Mesothelial cell of epicardium (in vitro differentiated cells): Measurements from ENCODE around the gene CCND1. TPM values are rescaled to one million over a fixed set of nuclear protein-coding genes. Genes with fewer than 3 reads are reported as not detected.

Experiments
- DNase-seq, 2 experiments: peaks; one replicate each; pipeline ENCODE4 v3.0.0; 2021; ENCODE audit warnings: low spot score in 2 of 2; ENCODE audit not compliant: unreplicated experiment in 2 of 2
- H3K27ac Mint-ChIP-seq: 2 replicates; pipeline ENCODE4 v1.8.0; 2021; ENCODE audit warnings: mixed read lengths
- H3K27me3 Mint-ChIP-seq: 2 replicates; pipeline ENCODE4 v1.8.0; 2021; ENCODE audit warnings: low read depth, mixed read lengths
- H3K36me3 Mint-ChIP-seq: 2 replicates; pipeline ENCODE4 v1.8.0; 2021; ENCODE audit warnings: mixed read lengths
- H3K4me1 Mint-ChIP-seq: 2 replicates; pipeline ENCODE4 v1.8.0; 2021; ENCODE audit warnings: mixed read lengths
- H3K4me3 Mint-ChIP-seq: 2 replicates; pipeline ENCODE4 v1.8.0; 2021; ENCODE audit warnings: mild to moderate bottlenecking, moderate library complexity, mixed read lengths
- H3K9me3 Mint-ChIP-seq: 2 replicates; pipeline ENCODE4 v1.8.0; 2021; ENCODE audit warnings: mixed read lengths
- total RNA-seq: library from RNA; stranded (reverse); gene quantifications from 3 replicates; pipeline ENCODE4 v1.2.1, GENCODE V29; 2021
- TF ChIP-seq, protein P1 (sequence below): fragments of 200-600 bp; sonication (generic); IDR thresholded peaks from one replicate; pipeline ENCODE4 v1.5.0; 2021; ENCODE audit warnings: antibody characterized with exemption; ENCODE audit not compliant: unreplicated experiment

CCND1 gene
- total RNA-seq, 1 donor from 2014 or later, result 224 TPM

DNA sequence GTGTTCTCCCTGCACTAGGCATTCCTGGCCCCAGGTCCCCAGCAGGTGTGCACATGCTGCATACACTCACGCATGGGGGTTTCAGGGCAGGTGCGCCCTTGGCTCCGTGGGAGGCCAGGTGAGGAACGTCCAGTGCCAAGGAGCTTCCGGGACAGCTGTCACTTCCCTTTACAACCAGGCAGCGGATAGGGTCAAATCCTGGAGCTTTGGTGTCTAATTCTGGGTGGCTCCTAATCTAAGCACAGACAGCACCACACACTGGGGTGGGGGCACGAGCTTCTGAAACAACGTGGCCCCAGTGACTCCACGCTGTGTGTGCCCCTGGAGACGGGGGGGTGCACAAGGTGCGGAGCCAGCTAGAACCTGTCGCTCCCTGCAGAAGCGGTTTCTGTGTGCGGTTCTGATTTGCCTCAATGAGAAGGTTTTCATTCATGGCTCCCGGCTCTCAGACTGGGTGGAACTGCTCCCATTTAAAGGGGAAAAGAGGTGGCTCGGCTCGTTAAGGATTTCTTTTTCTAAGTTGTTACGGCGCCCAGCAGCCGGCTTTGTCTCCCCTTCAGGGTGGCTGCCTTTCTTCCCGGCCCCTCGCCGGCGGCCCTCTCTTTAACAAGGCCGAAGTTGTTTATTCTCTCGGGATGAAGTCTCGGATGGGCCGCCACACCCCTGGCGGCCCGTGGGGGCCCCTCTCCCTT lies 5.0 kb downstream of the CCND1 start:
- DNase-seq, result no peak
- peaks cover 14% of the 10 kb centered on the region for H3K4me1 Mint-ChIP-seq
- no peaks in the 10 kb centered on the region for H3K27me3 Mint-ChIP-seq
- TF ChIP-seq, protein P1, sequence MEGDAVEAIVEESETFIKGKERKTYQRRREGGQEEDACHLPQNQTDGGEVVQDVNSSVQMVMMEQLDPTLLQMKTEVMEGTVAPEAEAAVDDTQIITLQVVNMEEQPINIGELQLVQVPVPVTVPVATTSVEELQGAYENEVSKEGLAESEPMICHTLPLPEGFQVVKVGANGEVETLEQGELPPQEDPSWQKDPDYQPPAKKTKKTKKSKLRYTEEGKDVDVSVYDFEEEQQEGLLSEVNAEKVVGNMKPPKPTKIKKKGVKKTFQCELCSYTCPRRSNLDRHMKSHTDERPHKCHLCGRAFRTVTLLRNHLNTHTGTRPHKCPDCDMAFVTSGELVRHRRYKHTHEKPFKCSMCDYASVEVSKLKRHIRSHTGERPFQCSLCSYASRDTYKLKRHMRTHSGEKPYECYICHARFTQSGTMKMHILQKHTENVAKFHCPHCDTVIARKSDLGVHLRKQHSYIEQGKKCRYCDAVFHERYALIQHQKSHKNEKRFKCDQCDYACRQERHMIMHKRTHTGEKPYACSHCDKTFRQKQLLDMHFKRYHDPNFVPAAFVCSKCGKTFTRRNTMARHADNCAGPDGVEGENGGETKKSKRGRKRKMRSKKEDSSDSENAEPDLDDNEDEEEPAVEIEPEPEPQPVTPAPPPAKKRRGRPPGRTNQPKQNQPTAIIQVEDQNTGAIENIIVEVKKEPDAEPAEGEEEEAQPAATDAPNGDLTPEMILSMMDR, result no peak
- no peak overlapping the region for H3K4me3 Mint-ChIP-seq
- H3K9me3 Mint-ChIP-seq, result no peaks in the 10 kb centered on the region
- H3K36me3 Mint-ChIP-seq, result peaks cover 7% of the 10 kb centered on the region
- no peak overlapping the region for H3K27ac Mint-ChIP-seq

DNA sequence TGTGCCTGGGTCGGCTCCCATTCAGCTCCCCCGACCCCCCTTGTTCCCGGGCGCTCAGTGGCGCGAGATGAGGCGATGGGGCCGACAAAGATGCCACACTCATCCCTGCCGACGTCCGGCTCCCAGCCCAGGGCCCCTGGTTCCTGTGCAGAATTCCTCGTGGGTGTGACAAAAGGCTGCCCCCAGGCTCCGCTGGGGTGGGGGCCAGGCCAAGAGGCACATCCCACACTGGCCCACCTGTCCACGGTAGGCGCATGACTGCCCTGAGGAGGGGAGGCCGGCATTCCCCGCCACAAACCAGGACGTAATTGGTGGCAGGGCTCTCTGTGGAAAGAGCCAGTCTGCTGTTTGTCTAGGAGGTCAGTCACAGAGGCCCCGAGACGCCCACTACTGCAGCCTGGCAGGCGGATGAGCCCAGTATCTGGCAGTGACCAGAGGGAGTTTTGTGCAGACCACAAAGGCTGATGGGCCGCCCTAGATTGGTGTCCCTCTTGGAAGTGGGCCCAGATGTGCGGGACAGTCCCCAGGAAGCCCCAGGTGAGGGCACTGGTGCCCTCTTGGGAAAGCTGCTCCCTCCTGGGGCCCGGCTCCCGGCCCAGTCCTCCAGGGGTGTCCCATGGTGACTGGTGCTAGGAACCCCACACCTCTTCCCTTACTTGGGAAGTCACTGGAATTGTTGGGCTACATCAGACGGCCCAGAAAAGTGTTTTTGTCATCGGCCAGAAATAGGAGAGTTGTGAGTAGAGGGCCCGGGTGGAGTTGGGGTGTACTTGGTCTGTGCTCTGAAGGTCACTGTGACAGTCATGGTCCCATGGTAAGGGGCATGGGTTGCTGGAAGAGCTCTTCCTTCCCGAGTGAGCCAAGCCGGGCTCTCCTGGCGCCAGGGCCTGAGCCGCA lies 5.8 kb downstream of the CCND1 start:
- Mint-ChIP-seq H3K27ac (no peak overlapping the region), H3K4me1 (peaks cover 14% of the 10 kb centered on the region), H3K36me3 (peaks cover 9% of the 10 kb centered on the region), H3K4me3 (no peak overlapping the region), H3K9me3 (no peaks in the 10 kb centered on the region), H3K27me3 (no peaks in the 10 kb centered on the region)
- DNase-seq, result no peak
- TF ChIP-seq, protein P1, result no peak

DNA sequence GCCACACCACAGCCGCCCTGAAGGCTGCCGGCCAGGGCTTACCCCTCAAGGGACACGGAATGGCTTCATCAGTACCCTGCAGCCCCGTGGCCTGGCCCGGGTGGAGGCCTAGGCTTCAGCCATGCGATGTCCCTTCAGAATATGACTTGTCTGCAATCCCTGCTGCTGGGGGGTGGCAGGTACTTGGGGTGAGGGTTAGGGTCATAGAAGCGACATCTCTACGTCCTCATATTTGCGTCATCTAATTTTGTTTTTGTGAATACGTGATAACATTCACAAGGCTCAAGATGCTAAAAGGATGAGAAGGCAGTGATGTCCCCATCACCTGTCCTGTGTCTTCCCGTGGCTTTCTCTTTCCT lies 6.4 kb downstream of the CCND1 start:
- no peak overlapping the region for H3K27ac Mint-ChIP-seq
- TF ChIP-seq, protein P1, result no peak
- no peak overlapping the region for H3K4me3 Mint-ChIP-seq
- no peaks in the 10 kb centered on the region for H3K27me3 Mint-ChIP-seq
- no peak for DNase-seq
- peaks cover 14% of the 10 kb centered on the region for H3K36me3 Mint-ChIP-seq
- peaks cover 14% of the 10 kb centered on the region for H3K4me1 Mint-ChIP-seq
- no peaks in the 10 kb centered on the region for H3K9me3 Mint-ChIP-seq

DNA sequence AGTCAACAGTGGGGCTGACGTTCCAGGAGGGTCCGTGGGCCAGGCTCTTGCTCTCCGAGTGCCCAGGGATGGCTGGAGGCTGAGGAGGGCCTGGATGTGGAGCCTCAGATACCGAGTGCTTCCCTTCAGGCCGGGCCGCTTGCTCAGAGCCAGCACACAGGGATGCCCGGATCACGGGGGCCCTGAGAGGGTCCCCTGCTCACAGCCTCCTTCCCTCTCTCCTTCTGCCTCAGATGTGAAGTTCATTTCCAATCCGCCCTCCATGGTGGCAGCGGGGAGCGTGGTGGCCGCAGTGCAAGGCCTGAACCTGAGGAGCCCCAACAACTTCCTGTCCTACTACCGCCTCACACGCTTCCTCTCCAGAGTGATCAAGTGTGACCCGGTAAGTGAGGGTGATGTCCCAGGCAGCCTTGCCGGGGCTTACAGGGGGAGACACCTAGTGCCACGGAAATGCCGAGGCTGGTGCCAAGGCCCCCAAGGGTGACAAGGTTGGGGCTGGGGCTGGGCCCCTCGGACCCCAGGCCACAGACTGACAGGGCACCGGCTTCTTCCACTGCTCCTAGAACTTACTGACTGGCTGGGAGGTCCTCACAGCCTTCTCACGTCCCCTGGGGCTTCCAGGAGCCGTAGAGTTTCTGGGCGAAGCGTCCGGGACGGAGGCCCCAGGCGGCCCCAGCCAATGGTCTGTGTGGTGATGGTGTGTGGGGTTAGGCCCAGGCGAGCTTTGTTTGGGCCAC lies 7.0 kb downstream of the CCND1 start:
- TF ChIP-seq, protein P1, result no peak
- DNase-seq, result no peak
- H3K4me1 Mint-ChIP-seq, result peaks cover 14% of the 10 kb centered on the region
- H3K36me3 Mint-ChIP-seq, result peaks cover 14% of the 10 kb centered on the region
- H3K9me3 Mint-ChIP-seq, result no peaks in the 10 kb centered on the region
- no peaks in the 10 kb centered on the region for H3K27me3 Mint-ChIP-seq
- H3K4me3 Mint-ChIP-seq, result no peak overlapping the region
- H3K27ac Mint-ChIP-seq, result no peak overlapping the region

DNA sequence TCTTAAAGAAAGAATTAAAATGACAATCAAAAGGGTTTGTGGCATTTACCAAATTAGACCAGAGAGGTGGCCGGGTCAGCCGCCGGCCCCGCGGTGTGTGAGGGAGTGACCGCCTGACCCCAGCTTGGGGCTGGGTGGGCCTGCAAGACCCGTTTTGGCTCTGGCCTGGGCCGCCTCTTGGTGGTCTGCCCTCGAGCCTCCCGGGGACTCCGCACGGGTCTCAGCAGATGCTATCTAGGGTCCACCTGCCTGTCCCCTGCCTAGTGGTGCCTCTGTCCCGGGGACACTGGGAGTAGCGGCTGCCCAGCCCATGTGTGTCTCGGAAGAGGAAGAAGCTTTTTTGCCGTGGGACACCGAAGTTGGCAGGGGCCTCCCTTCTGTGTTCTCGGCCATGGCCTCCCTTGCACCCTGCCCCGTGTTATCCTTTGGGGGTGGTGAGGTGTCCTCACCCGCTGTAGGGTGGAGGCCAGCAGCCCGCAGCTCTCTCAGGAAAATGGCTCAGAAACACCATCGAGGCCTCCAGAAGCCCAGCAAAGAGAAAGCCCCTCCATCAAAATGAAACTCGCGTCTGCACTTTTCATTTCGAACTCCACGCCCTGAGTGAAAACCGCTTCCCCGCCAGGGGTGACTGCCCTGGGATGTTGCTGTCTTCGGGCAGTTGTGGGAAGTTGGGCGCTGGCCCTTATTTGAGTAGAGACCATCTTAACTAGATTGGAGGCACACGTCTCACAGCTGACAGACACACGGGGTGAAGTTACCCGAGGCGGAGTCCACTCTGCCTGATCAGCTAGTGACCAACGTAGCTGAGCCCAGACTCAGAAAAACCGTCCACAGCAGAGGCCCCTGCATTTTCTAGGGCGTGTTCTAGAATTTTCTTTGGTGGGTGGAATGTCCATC lies 8.0 kb downstream of the CCND1 start:
- no peak for DNase-seq
- peaks cover 8% of the 10 kb centered on the region for H3K4me1 Mint-ChIP-seq
- H3K27ac Mint-ChIP-seq, result no peak overlapping the region
- TF ChIP-seq, protein P1, result no peak
- peaks cover 17% of the 10 kb centered on the region for H3K36me3 Mint-ChIP-seq
- no peaks in the 10 kb centered on the region for H3K9me3 Mint-ChIP-seq
- no peak overlapping the region for H3K4me3 Mint-ChIP-seq
- H3K27me3 Mint-ChIP-seq, result no peaks in the 10 kb centered on the region
